Placental epithelial cell (primary cell): ENCODE results near the gene DOP1A. TPM values are rescaled to one million over a fixed set of nuclear protein-coding genes. Genes with fewer than 3 reads are reported as not detected.

ENCODE experiments used
- total RNA-seq: library from RNA; depleted of rRNA; stranded (reverse); fragments of >200 nt; gene quantifications from 2 replicates; pipeline ENCODE4 v1.2.3, GENCODE V29; 2012

Gene DOP1A, protein sequence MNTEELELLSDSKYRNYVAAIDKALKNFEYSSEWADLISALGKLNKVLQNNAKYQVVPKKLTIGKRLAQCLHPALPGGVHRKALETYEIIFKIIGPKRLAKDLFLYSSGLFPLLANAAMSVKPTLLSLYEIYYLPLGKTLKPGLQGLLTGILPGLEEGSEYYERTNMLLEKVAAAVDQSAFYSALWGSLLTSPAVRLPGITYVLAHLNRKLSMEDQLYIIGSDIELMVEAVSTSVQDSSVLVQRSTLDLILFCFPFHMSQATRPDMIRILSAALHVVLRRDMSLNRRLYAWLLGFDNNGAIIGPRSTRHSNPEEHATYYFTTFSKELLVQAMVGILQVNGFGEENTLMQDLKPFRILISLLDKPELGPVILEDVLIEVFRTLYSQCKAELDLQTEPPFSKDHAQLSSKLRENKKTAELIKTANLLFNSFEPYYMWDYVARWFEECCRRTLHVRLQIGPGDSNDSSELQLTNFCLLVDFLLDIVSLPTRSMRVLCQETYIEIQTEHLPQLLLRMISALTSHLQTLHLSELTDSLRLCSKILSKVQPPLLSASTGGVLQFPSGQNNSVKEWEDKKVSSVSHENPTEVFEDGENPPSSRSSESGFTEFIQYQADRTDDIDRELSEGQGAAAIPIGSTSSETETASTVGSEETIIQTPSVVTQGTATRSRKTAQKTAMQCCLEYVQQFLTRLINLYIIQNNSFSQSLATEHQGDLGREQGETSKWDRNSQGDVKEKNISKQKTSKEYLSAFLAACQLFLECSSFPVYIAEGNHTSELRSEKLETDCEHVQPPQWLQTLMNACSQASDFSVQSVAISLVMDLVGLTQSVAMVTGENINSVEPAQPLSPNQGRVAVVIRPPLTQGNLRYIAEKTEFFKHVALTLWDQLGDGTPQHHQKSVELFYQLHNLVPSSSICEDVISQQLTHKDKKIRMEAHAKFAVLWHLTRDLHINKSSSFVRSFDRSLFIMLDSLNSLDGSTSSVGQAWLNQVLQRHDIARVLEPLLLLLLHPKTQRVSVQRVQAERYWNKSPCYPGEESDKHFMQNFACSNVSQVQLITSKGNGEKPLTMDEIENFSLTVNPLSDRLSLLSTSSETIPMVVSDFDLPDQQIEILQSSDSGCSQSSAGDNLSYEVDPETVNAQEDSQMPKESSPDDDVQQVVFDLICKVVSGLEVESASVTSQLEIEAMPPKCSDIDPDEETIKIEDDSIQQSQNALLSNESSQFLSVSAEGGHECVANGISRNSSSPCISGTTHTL (N-terminal part only)
- total RNA-seq, result 17.7 and 29.7 TPM in 2 replicates

GRCh38 chr6:83067448-83068439 lies at the start of gene DOP1A:
Gene DOP1A (plus strand): TSS chr6:83067671. CDS start chr6:83096978, 29,307 bp downstream.

DNA sequence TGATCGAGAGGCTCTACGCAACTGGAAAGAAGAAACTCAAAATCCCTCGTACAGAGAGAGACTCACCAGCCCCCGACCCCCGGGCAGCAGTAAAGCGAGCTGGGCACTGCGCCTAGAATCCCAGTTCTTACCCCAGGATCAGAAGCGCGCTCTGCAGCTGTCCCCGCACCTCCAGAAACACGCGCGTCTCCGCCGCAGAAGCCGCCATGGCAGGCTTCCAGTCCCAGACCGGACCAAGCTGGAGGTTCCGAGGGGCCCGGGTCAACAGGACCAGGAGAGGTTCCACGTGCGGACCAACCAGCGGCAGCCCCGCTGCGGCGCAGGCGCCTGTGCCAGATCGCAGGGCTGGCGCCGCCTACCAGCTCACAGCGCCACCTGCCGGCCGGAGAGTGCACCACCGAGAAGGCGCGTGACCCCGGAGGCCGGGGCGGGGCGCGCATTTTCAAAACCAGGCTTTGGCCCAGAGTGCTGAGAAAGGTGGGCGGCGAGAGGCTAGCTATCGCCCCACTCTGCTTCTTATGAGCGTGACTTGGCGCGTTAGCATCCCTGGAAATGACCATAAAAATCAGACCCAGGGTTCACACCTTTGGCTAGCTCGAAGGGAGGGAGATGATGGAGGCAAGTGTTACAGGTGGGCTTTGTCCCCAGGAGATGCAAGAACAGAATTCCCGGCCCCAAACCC lies 1.8 kb upstream of the DOP1A start, which contains the start of gene UBE3D:
Gene UBE3D (minus strand): TSS at position 331 of the 682 bp plus-strand sequence. CDS start 123 bp downstream, at position 208.

DNA sequence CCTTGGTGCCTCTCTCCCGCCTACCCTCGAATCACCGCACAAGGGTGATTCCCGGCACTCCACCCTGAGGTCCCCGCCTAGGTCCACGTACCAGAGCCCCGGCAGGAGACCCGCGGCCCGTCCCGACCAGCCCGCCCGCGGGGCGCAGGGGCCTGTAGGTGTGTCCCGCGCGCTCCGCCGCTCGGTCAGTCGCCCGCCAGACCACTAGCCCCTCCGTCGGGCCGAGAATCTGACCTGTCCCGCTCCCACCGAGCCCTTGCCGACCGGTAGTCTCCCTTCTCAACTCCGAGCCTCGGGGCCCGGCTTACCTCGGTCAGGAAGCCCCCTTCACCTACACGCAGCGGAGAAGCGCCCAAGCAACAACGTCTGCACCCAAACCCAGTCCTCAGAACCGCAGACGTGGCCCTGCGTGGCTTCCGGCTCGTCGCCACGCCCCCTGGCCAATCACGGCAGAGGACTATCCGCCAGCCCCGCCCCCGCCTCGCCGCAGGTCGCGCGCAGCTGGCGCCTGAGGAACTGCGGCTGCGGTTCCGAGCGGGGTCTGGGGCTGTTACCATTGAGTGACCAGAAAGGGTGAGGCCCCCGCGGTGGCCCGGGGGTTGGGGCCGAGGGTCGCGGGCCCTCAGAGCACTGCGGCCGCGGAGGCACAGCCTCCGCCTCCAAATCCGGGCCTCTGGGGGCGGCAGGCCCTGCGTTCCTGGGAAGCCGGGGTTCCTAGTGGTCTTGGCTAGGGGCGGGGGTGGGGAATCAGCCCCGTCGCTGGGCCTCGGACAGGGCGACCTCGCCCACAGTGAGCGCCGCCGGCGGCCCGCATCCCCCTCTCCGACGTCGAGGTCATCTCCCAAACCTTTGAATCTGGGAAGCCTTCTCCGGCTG lies 125.6 kb downstream of the DOP1A start, which contains the start of the genes PGM3 and RWDD2A:
Gene PGM3 (minus strand): TSS at position 395 of the 876 bp plus-strand sequence. CDS start 2,253 bp downstream, outside the sequence.
Gene RWDD2A (plus strand): TSS at position 487 of the 876 bp plus-strand sequence. CDS start 1,095 bp downstream, outside the sequence.

Other genes with a start within 250 kb of the DOP1A start
- 7.5 and 7.9 TPM in 2 replicates for gene UBE3D, start 1.8 kb upstream of the DOP1A start, total RNA-seq
- gene PGM3, start 125.6 kb downstream of the DOP1A start, total RNA-seq, result 75.8 and 81.7 TPM in 2 replicates
- 1.2 TPM in 2 replicates for gene RWDD2A, start 125.7 kb downstream of the DOP1A start, total RNA-seq